Measurements from ENCODE around the gene CLN5. TPM values are rescaled to one million over a fixed set of nuclear protein-coding genes. Genes with fewer than 3 reads are reported as not detected.

CLN5 gene
- total RNA-seq (2022) (15.4 and 20.1 TPM in 2 replicates), Bru-seq, nascent RNA (percentile 74 among the genes with signal in this experiment), BruChase-seq, experiment 1, labeled RNA remaining after a 2-hour chase (percentile 74 among the genes with signal in this experiment), BruChase-seq, experiment 2, labeled RNA remaining after a 6-hour chase (percentile 86 among the genes with signal in this experiment)
- long read RNA-seq, full-length matches to known transcripts: 40 of 44 reads
- long read RNA-seq, partial matches to known transcripts: 2 of 44 reads
- long read RNA-seq, other reads (novel, unspliced or antisense): 2 of 44 reads

- no peaks in the 10 kb centered on the region for H3K9me3 Mint-ChIP-seq (ENCODE audit: unreplicated experiment)
- no peaks in the 10 kb centered on the region for H3K27me3 Mint-ChIP-seq (ENCODE audit: insufficient read depth, unreplicated experiment)
- peak within 1 kb of the TSS; percentile 77 for H3K4me3 Mint-ChIP-seq (ENCODE audit: unreplicated experiment)
- no peaks in the 10 kb centered on the region for H3K36me3 ChIP-seq (ENCODE audit: control insufficient read depth, insufficient read depth, low read length)
- no peaks in the 10 kb centered on the region for H3K9me3 ChIP-seq
- peak within 1 kb of the TSS; percentile 74 for H3K4me3 ChIP-seq (ENCODE audit: low read depth, low read length)
- peak; percentile 96 to 97 for DNase-seq
- ChIA-PET CTCF (interaction anchor here (0.5 to 0.8 kb wide), 2 partner anchors 22 to 358 kb away, joined by 3 to 5 read pairs; no protein-coding TSS in a partner anchor), POLR2A (interaction anchor here (0.5 to 0.9 kb wide), 3 partner anchors 34 to 332 kb away, joined by 5 to 8 read pairs (median 7); partner anchors contain the start of gene FBXL3)
- H3K4me1 Mint-ChIP-seq (ENCODE audit: low read depth, unreplicated experiment): peaks cover 19% of the 10 kb centered on the region
- intact Hi-C loops (cut with micrococcal nuclease; ENCODE audit: unreplicated experiment): loop anchor here (1.0 kb wide), 1 partner anchor 35 kb away; the partner anchor contains the start of gene FBXL3
- H3K36me3 Mint-ChIP-seq (ENCODE audit: insufficient read depth, unreplicated experiment): peaks cover 10% of the 10 kb centered on the region
- TF ChIP-seq, protein P1, sequence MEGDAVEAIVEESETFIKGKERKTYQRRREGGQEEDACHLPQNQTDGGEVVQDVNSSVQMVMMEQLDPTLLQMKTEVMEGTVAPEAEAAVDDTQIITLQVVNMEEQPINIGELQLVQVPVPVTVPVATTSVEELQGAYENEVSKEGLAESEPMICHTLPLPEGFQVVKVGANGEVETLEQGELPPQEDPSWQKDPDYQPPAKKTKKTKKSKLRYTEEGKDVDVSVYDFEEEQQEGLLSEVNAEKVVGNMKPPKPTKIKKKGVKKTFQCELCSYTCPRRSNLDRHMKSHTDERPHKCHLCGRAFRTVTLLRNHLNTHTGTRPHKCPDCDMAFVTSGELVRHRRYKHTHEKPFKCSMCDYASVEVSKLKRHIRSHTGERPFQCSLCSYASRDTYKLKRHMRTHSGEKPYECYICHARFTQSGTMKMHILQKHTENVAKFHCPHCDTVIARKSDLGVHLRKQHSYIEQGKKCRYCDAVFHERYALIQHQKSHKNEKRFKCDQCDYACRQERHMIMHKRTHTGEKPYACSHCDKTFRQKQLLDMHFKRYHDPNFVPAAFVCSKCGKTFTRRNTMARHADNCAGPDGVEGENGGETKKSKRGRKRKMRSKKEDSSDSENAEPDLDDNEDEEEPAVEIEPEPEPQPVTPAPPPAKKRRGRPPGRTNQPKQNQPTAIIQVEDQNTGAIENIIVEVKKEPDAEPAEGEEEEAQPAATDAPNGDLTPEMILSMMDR (IDR thresholded peaks at IDR 0.05; ENCODE audit: insufficient read depth in 1 of 2, low read depth in 1 of 2, low read length in 1 of 2, severe bottlenecking in 1 of 2, unreplicated experiment in 1 of 2): peak in 1 of 2 experiments; percentile 7
- BruUV-seq (replicated peaks): no TSS peak
- H3K27me3 ChIP-seq (replicated peaks; ENCODE audit: control insufficient read depth, insufficient read depth, low read length): no peaks in the 10 kb centered on the region
- H3K27ac Mint-ChIP-seq (ENCODE audit: unreplicated experiment): peak within 1 kb of the TSS; percentile 76
- peaks cover 10% of the 10 kb centered on the region for H3K4me1 ChIP-seq
Measured at GRCh38 chr13:76991796-76992547, at the start of gene CLN5. Gene CLN5 (plus strand): TSS chr13:76992081. CDS start chr13:76992099, 18 bp downstream.

GRCh38 chr13:76942363-76942762 lies 49.5 kb upstream of the CLN5 start:
- intact Hi-C loops (cut with micrococcal nuclease; ENCODE audit: unreplicated experiment): no loop called here
- H3K36me3 ChIP-seq (ENCODE audit: control insufficient read depth, insufficient read depth, low read length): no peaks in the 10 kb centered on the region
- no peaks in the 10 kb centered on the region for H3K27me3 ChIP-seq (replicated peaks; ENCODE audit: control insufficient read depth, insufficient read depth, low read length)
- POLR2A ChIA-PET: no interaction called here
- no peak overlapping the region for H3K4me3 ChIP-seq (ENCODE audit: low read depth, low read length)
- H3K4me1 ChIP-seq: no peaks in the 10 kb centered on the region
- Mint-ChIP-seq H3K9me3 (ENCODE audit: unreplicated experiment) (no peaks in the 10 kb centered on the region), H3K27ac (ENCODE audit: unreplicated experiment) (no peak overlapping the region), H3K4me1 (ENCODE audit: low read depth, unreplicated experiment) (no peaks in the 10 kb centered on the region), H3K4me3 (ENCODE audit: unreplicated experiment) (no peak overlapping the region), H3K36me3 (ENCODE audit: insufficient read depth, unreplicated experiment) (no peaks in the 10 kb centered on the region), H3K27me3 (ENCODE audit: insufficient read depth, unreplicated experiment) (peaks cover 3% of the 10 kb centered on the region)
- TF ChIP-seq, protein P1 (IDR thresholded peaks at IDR 0.05; ENCODE audit: insufficient read depth in 1 of 2, low read depth in 1 of 2, low read length in 1 of 2, severe bottlenecking in 1 of 2, unreplicated experiment in 1 of 2): no peak
- no TSS peak for BruUV-seq (replicated peaks)
- no peak for DNase-seq
- CTCF ChIA-PET: interaction anchor here (0.6 kb wide), 1 partner anchor 38 kb away, joined by 3 read pairs; no protein-coding TSS in a partner anchor
- H3K9me3 ChIP-seq: no peaks in the 10 kb centered on the region

GRCh38 chr13:76943646-76944045 lies 48.2 kb upstream of the CLN5 start:
- TF ChIP-seq, protein P1 (IDR thresholded peaks at IDR 0.05; ENCODE audit: insufficient read depth in 1 of 2, low read depth in 1 of 2, low read length in 1 of 2, severe bottlenecking in 1 of 2, unreplicated experiment in 1 of 2): no peak
- Histone ChIP-seq H3K9me3 (no peaks in the 10 kb centered on the region), H3K4me1 (no peaks in the 10 kb centered on the region), H3K27me3 (replicated peaks; ENCODE audit: control insufficient read depth, insufficient read depth, low read length) (no peaks in the 10 kb centered on the region), H3K36me3 (ENCODE audit: control insufficient read depth, insufficient read depth, low read length) (no peaks in the 10 kb centered on the region), H3K4me3 (ENCODE audit: low read depth, low read length) (no peak overlapping the region)
- H3K27me3 Mint-ChIP-seq (ENCODE audit: insufficient read depth, unreplicated experiment): peaks cover 5% of the 10 kb centered on the region
- ChIA-PET POLR2A (no interaction called here), CTCF (no interaction called here)
- H3K27ac Mint-ChIP-seq (ENCODE audit: unreplicated experiment): no peak overlapping the region
- H3K9me3 Mint-ChIP-seq (ENCODE audit: unreplicated experiment): no peaks in the 10 kb centered on the region
- intact Hi-C loops (cut with micrococcal nuclease; ENCODE audit: unreplicated experiment): no loop called here
- no peak for DNase-seq
- H3K36me3 Mint-ChIP-seq (ENCODE audit: insufficient read depth, unreplicated experiment): no peaks in the 10 kb centered on the region
- H3K4me3 Mint-ChIP-seq (ENCODE audit: unreplicated experiment): no peak overlapping the region
- H3K4me1 Mint-ChIP-seq (ENCODE audit: low read depth, unreplicated experiment): no peaks in the 10 kb centered on the region
- BruUV-seq (replicated peaks): no TSS peak
